HCT116 (cell line): ENCODE measurements around the gene HIGD1C. TPM values are rescaled to one million over a fixed set of nuclear protein-coding genes. Genes with fewer than 3 reads are reported as not detected.

ENCODE experiments used
- ATAC-seq: fragments of 200-7000 bp; cut with Tn5 transposase; 2 replicates; pipeline ENCODE4 v1.9.1; 2020; ENCODE audit warnings: mild to moderate bottlenecking, moderate library complexity
- BruUV-seq: library from RNA; stranded (reverse); fragments of 400-500 nt; replicated peaks from 2 replicates; lab custom pipeline; 2021; lab: Mats Ljungman, UMichigan
- CTCF ChIA-PET: fragments of 300-600 bp; sonication (Branson Sonifier 250); formaldehyde crosslinking; loops from one replicate; lab custom pipeline; 2021; ENCODE audit warnings: antibody characterized with exemption; lab: Charles Lee
- POLR2A ChIA-PET: fragments of 300-600, 350-600 bp; sonication (Branson Sonifier 250); formaldehyde crosslinking; loops from one replicate; lab custom pipeline; 2021; ENCODE audit warnings: antibody characterized with exemption; lab: Charles Lee
- RAD21 ChIA-PET, 2 experiments: fragments of 300-600 bp; sonication (Branson Sonifier 250); formaldehyde crosslinking; loops; one replicate each; lab custom pipeline; 2023; ENCODE audit warnings: low total read pairs in 2 of 2; ENCODE audit not compliant: uncharacterized antibody in 2 of 2, unreplicated experiment in 2 of 2, low non-redundant PET in 1 of 2; lab: Charles Lee
- DNase-seq: peaks from one replicate; pipeline ENCODE4 v3.0.0-alpha.2; 2010; ENCODE audit warnings: low read depth, low spot score
- H2AFZ ChIP-seq: fragments of 200-600 bp; shearing (Covaris generic), sonication (generic); 2 replicates; pipeline ENCODE4 v1.6.1; 2017; ENCODE audit warnings: low read depth, mixed run types, mixed read lengths, antibody characterized with exemption, low read length; ENCODE audit not compliant: poor library complexity, severe bottlenecking
- H3K27ac ChIP-seq: 2 replicates; pipeline ENCODE4 v1.5.1; 2012; ENCODE audit warnings: low read depth, low read length
- H3K27me3 ChIP-seq: fragments of 200-600 bp; sonication (generic); 2 replicates; pipeline ENCODE4 v1.6.1; 2016; ENCODE audit warnings: mixed run types, low read length, mixed read lengths; ENCODE audit not compliant: insufficient read depth
- H3K36me3 ChIP-seq, 2 experiments: fragments of 200-500 bp in 1 of 2; fragments of 200-600 bp in 1 of 2; sonication (Bioruptor generic) in 1 of 2; sonication (generic) in 1 of 2; 2 replicates each; pipeline versions ENCODE4 v1.5.1 to v1.6.1; 2014 to 2016; ENCODE audit warnings: low read length in 2 of 2, inconsistent platforms in 1 of 2, mixed read lengths in 1 of 2, mixed run types in 1 of 2; ENCODE audit not compliant: insufficient read depth in 2 of 2, control insufficient read depth in 1 of 2
- H3K4me1 ChIP-seq, 2 experiments: fragments of 200-600 bp in 1 of 2; sonication (generic) in 1 of 2; 2 replicates each; pipeline versions ENCODE4 v1.5.1 to v1.6.1; 2012 to 2017; ENCODE audit warnings: low read length in 2 of 2, inconsistent platforms in 1 of 2, mild to moderate bottlenecking in 1 of 2, mixed read lengths in 1 of 2, mixed run types in 1 of 2, moderate library complexity in 1 of 2; ENCODE audit not compliant: insufficient read depth in 2 of 2, control insufficient read depth in 1 of 2
- H3K4me2 ChIP-seq: fragments of 200-600 bp; sonication (generic); 2 replicates; pipeline ENCODE4 v1.6.1; 2017; ENCODE audit warnings: mixed run types, low read length, mixed read lengths
- H3K4me3 ChIP-seq, 2 experiments: fragments of 200-600 bp in 1 of 2; sonication (generic) in 1 of 2; replicated peaks in 1 of 2; 2 replicates each; pipeline ENCODE4 v1.5.1; 2011 to 2016; ENCODE audit warnings: low read length in 2 of 2, control low read depth in 1 of 2, low read depth in 1 of 2, mild to moderate bottlenecking in 1 of 2, mixed read lengths in 1 of 2, mixed run types in 1 of 2
- H3K79me2 ChIP-seq: fragments of 200-600 bp; sonication (generic); 2 replicates; pipeline ENCODE4 v1.6.1; 2017; ENCODE audit warnings: mild to moderate bottlenecking, mixed run types, low read length, moderate library complexity, mixed read lengths; ENCODE audit not compliant: insufficient read depth
- H3K9ac ChIP-seq: fragments of 200-600 bp; sonication (generic); 2 replicates; pipeline ENCODE4 v1.6.1; 2016; ENCODE audit warnings: low read length, mixed read lengths
- H3K9me2 ChIP-seq: fragments of 200-600 bp; sonication (generic), shearing (Covaris generic); 2 replicates; pipeline ENCODE4 v1.6.1; 2017; ENCODE audit warnings: mixed run types, mild to moderate bottlenecking, moderate library complexity; ENCODE audit not compliant: insufficient read depth
- H3K9me3 ChIP-seq, 2 experiments: fragments of 200-500 bp in 1 of 2; fragments of 200-600 bp in 1 of 2; sonication (Bioruptor generic) in 1 of 2; sonication (generic) in 1 of 2; 2 replicates each; pipeline ENCODE4 v1.6.1; 2014 to 2017; ENCODE audit warnings: low read length in 2 of 2, mixed read lengths in 2 of 2, inconsistent platforms in 1 of 2, low read depth in 1 of 2, mild to moderate bottlenecking in 1 of 2, mixed run types in 1 of 2, moderate library complexity in 1 of 2; ENCODE audit not compliant: control insufficient read depth in 1 of 2, insufficient read depth in 1 of 2
- H4K20me1 ChIP-seq: fragments of 200-600 bp; sonication (generic), shearing (Covaris generic); 2 replicates; pipeline ENCODE4 v1.6.1; 2017; ENCODE audit warnings: mixed run types, mild to moderate bottlenecking, moderate library complexity; ENCODE audit not compliant: insufficient read depth
- EGR1 ChIP-seq: IDR thresholded peaks from 2 replicates; pipeline ENCODE4 v1.6.1; 2012; ENCODE audit warnings: low read depth
- EZH2 ChIP-seq: fragments of 200-600 bp; sonication (generic); IDR thresholded peaks from 2 replicates; pipeline ENCODE4 v1.6.1; 2017; ENCODE audit warnings: antibody characterized with exemption, mixed run types
- EZH2phosphoT487 ChIP-seq: fragments of 200-600 bp; IDR thresholded peaks from 2 replicates; pipeline ENCODE4 v1.6.1; 2018; ENCODE audit warnings: antibody characterized with exemption, borderline replicate concordance
- FOSL1 ChIP-seq: IDR thresholded peaks from 2 replicates; pipeline ENCODE4 v1.6.1; 2012; ENCODE audit warnings: low read depth
- JUND ChIP-seq: IDR thresholded peaks from 2 replicates; pipeline ENCODE4 v1.6.1; 2012
- POLR2A ChIP-seq: IDR thresholded peaks from 2 replicates; pipeline ENCODE4 v1.7.0; 2011; ENCODE audit warnings: borderline replicate concordance; ENCODE audit not compliant: insufficient read depth, insufficient read length; ENCODE audit errors: extremely low read depth
- POLR2AphosphoS5 ChIP-seq: IDR thresholded peaks from 2 replicates; pipeline ENCODE4 v1.6.1; 2011; ENCODE audit warnings: mild to moderate bottlenecking, low read depth, low read length, moderate library complexity
- RAD21 ChIP-seq: IDR thresholded peaks from 2 replicates; pipeline ENCODE4 v1.6.1; 2012; ENCODE audit warnings: low read depth, mild to moderate bottlenecking
- SIN3A ChIP-seq: IDR thresholded peaks from 2 replicates; pipeline ENCODE4 v1.6.1; 2012; ENCODE audit warnings: low read depth
- SRF ChIP-seq: IDR thresholded peaks from 2 replicates; pipeline ENCODE4 v1.6.1; 2012; ENCODE audit warnings: low read depth
- TCF7L2 ChIP-seq: IDR thresholded peaks from 2 replicates; pipeline ENCODE4 v1.7.0; 2011; ENCODE audit warnings: borderline replicate concordance, inconsistent platforms; ENCODE audit not compliant: insufficient read depth, insufficient read length; ENCODE audit errors: extremely low read depth
- YY1 ChIP-seq: IDR thresholded peaks from 2 replicates; pipeline ENCODE4 v1.6.1; 2011; ENCODE audit warnings: low read length, low read depth, moderate library complexity, mild to moderate bottlenecking; ENCODE audit not compliant: insufficient replicate concordance; ENCODE audit errors: extremely low read depth
- ZNF274 ChIP-seq: fragments of 200-500 bp; sonication (Bioruptor generic); IDR thresholded peaks from 2 replicates; pipeline ENCODE4 v1.6.1; 2014; ENCODE audit warnings: mild to moderate bottlenecking, low read depth, low read length, inconsistent platforms
- intact Hi-C: fragments of 100-400 bp; cut with micrococcal nuclease; formaldehyde crosslinking; loops from 2 replicates; pipeline ENCODE4 v1.10.0; 2022
- total RNA-seq: library from RNA; stranded (reverse); gene quantifications from one replicate; pipeline ENCODE4 v1.2.1, GENCODE V29; 2021; ENCODE audit not compliant: unreplicated experiment
- TF ChIP-seq, protein P1 (sequence below): IDR thresholded peaks from 2 replicates; pipeline ENCODE4 v1.6.1; 2011; ENCODE audit warnings: mild to moderate bottlenecking, low read length, moderate library complexity; ENCODE audit not compliant: insufficient replicate concordance; ENCODE audit errors: extremely low read depth
- TF ChIP-seq, protein P2 (sequence below): IDR thresholded peaks from 2 replicates; pipeline ENCODE4 v1.6.1; 2012
- TF ChIP-seq, protein P3 (sequence below), 3 experiments: fragments of 200-600 bp in 1 of 3; sonication (generic) in 1 of 3; IDR thresholded peaks in 2 of 3; conservative IDR thresholded peaks in 1 of 3; 2 replicates each; pipeline ENCODE4 v1.5.1; 2012 to 2017; ENCODE audit warnings: low read depth in 2 of 3, low read length in 2 of 3, antibody characterized with exemption in 1 of 3, borderline replicate concordance in 1 of 3, control low read depth in 1 of 3, mild to moderate bottlenecking in 1 of 3, mixed read lengths in 1 of 3, mixed run types in 1 of 3, moderate library complexity in 1 of 3; ENCODE audit not compliant: insufficient read depth in 1 of 3

HIGD1C gene
- total RNA-seq, 1 experiment from 2014 or later, result not detected

DNA sequence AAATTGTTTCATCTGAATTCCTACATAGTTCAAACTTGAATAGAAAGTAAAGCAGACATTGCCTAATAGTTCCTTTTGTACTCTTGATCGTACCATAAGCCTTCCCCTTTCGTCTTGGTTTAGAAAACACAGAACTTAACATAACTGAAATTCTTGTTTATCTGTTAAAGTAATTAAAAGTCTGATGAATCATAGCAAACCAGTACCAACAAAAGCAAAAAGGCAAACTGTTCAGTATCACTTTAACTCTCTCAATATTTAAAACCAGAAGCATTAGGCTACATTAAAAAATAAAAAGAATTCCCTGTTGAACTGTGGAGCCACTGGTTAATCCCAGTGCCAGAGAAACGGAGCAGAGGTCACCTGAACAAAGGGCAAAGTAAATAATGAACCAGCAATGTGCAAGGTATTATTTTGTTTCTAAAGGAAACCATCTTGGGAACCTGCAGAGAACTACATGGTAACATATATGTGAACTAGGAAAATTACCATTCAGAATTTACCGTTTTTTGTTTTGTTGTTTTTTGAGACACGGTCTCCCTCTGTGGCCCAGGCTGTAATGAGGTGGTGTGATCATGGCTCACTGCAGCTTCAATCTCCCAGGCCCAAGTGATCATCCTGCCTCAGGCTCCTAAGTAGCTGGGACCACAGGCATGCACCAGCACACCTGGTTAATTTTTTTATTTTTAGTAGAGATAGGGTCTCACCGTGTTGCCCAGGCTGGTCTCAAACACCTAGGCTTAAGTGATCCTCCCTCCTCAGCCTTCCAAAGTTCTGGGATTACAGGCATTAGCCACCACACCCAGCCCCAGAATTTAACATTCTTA is 17.1 kb upstream of the HIGD1C start (continued):
- TF ChIP-seq, protein P1, sequence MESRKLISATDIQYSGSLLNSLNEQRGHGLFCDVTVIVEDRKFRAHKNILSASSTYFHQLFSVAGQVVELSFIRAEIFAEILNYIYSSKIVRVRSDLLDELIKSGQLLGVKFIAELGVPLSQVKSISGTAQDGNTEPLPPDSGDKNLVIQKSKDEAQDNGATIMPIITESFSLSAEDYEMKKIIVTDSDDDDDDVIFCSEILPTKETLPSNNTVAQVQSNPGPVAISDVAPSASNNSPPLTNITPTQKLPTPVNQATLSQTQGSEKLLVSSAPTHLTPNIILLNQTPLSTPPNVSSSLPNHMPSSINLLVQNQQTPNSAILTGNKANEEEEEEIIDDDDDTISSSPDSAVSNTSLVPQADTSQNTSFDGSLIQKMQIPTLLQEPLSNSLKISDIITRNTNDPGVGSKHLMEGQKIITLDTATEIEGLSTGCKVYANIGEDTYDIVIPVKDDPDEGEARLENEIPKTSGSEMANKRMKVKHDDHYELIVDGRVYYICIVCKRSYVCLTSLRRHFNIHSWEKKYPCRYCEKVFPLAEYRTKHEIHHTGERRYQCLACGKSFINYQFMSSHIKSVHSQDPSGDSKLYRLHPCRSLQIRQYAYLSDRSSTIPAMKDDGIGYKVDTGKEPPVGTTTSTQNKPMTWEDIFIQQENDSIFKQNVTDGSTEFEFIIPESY, result no peak
- no peak for TF ChIP-seq FOSL1
- TF ChIP-seq, protein P2, sequence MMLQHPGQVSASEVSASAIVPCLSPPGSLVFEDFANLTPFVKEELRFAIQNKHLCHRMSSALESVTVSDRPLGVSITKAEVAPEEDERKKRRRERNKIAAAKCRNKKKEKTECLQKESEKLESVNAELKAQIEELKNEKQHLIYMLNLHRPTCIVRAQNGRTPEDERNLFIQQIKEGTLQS, result no peak
- TF ChIP-seq SIN3A, result no peak
- TF ChIP-seq JUND, result no peak
- no peak for TF ChIP-seq TCF7L2
- TF ChIP-seq, all 23 proteins: peak for 0

DNA sequence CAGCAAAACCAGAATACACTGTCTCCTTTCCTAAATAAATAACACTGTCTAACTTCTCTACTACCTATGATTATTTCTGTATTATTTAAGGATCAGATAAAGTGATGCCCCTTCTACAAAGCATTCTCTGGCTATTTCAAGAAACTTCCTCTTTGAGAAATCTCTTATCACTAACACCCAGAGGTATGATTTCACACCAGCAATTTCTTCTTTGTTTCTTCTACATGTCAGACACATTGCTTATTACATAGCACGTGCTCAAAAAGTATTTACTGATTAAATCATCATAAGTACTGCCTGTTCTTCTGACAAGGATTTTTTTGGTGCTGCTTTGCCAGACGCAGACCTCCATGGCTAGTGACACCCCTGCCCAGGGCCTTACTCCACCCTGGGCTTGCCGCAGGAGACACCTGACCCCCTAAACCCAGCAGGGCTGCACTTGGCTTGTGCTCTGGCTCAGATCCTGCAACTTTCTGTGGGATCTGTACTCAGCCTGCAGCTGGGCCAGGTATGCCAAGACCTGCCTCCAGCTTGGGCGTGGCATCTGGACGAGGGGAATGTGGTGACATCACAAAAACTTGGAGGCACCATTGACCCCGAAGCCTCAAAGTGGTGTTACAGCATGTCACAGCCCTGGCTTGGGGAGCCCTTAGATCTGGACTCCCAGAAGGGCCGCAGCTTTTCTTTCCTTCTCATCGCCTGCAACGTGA is 15.4 kb upstream of the HIGD1C start:
- DNase-seq (no peak), ATAC-seq (no peak)
- no peaks in the 10 kb centered on the region for H3K4me1 ChIP-seq
- RAD21 ChIA-PET, result no interaction called here
- no peak overlapping the region for H3K27ac ChIP-seq
- H3K9me3 ChIP-seq, result no peaks in the 10 kb centered on the region
- H4K20me1 ChIP-seq, result no peaks in the 10 kb centered on the region
- no peak overlapping the region for H3K4me2 ChIP-seq
- H3K36me3 ChIP-seq, result no peaks in the 10 kb centered on the region
- H3K4me3 ChIP-seq, result no peak overlapping the region
- POLR2A ChIA-PET, result no interaction called here
- no TSS peak for BruUV-seq
- intact Hi-C loops, result no loop called here
- CTCF ChIA-PET, result no interaction called here
- no peaks in the 10 kb centered on the region for H3K27me3 ChIP-seq
- H3K79me2 ChIP-seq, result no peaks in the 10 kb centered on the region
- no peak overlapping the region for H2AFZ ChIP-seq
- H3K9me2 ChIP-seq, result no peaks in the 10 kb centered on the region
- H3K9ac ChIP-seq, result no peak overlapping the region
- TF ChIP-seq SRF, result no peak
- TF ChIP-seq JUND, result no peak
- TF ChIP-seq EZH2, result no peak
- no peak for TF ChIP-seq TCF7L2
- TF ChIP-seq, protein P3, sequence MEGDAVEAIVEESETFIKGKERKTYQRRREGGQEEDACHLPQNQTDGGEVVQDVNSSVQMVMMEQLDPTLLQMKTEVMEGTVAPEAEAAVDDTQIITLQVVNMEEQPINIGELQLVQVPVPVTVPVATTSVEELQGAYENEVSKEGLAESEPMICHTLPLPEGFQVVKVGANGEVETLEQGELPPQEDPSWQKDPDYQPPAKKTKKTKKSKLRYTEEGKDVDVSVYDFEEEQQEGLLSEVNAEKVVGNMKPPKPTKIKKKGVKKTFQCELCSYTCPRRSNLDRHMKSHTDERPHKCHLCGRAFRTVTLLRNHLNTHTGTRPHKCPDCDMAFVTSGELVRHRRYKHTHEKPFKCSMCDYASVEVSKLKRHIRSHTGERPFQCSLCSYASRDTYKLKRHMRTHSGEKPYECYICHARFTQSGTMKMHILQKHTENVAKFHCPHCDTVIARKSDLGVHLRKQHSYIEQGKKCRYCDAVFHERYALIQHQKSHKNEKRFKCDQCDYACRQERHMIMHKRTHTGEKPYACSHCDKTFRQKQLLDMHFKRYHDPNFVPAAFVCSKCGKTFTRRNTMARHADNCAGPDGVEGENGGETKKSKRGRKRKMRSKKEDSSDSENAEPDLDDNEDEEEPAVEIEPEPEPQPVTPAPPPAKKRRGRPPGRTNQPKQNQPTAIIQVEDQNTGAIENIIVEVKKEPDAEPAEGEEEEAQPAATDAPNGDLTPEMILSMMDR (IDR thresholded peaks at IDR 0.05 in 2 of 3, conservative IDR thresholded peaks at IDR 0.05 in 1 of 3; ENCODE audit: borderline replicate concordance in 1 of 3, insufficient read depth in 1 of 3, low read depth in 2 of 3, low read length in 2 of 3), result no peak
- no peak for TF ChIP-seq YY1
- no peak for TF ChIP-seq RAD21
- TF ChIP-seq POLR2AphosphoS5, result no peak
- no peak for TF ChIP-seq ZNF274
- TF ChIP-seq EZH2phosphoT487, result no peak
- TF ChIP-seq, protein P2, result no peak
- TF ChIP-seq FOSL1, result no peak
- no peak for TF ChIP-seq POLR2A
- no peak for TF ChIP-seq EGR1
